K562 (cell line): Measurements from ENCODE around the gene ZNF487. TPM values are rescaled to one million over a fixed set of nuclear protein-coding genes. Genes with fewer than 3 reads are reported as not detected.

ENCODE experiments used
- ARID2 ChIP-seq: fragments of 450-650 bp; IDR thresholded peaks from 2 replicates; pipeline ENCODE4 v1.6.1; 2017; ENCODE audit warnings: antibody characterized with exemption, mild to moderate bottlenecking
- CBX3 ChIP-seq, 2 experiments: IDR thresholded peaks; 1 replicate in 1 of 2; 2 replicates in 1 of 2; pipeline ENCODE4 v1.6.1; 2012; ENCODE audit warnings: inconsistent platforms in 2 of 2, low read length in 2 of 2, borderline replicate concordance in 1 of 2, control low read depth in 1 of 2
- ESRRA ChIP-seq: fragments of 450-650 bp; IDR thresholded peaks from 2 replicates; pipeline ENCODE4 v1.6.1; 2014; ENCODE audit warnings: low read depth, mild to moderate bottlenecking, moderate library complexity, borderline replicate concordance
- EWSR1 ChIP-seq: fragments of 450-650 bp; IDR thresholded peaks from 2 replicates; pipeline ENCODE4 v1.6.1; 2018; ENCODE audit warnings: borderline replicate concordance, mild to moderate bottlenecking, low read depth, moderate library complexity; ENCODE audit not compliant: partially characterized antibody
- HEY1 ChIP-seq: fragments of 250-450 bp; sonication (Bioruptor Pico); IDR thresholded peaks from 2 replicates; pipeline ENCODE4 v1.5.0; 2020; ENCODE audit warnings: mild to moderate bottlenecking, moderate library complexity, borderline replicate concordance
- HOMEZ ChIP-seq: fragments of 250-450 bp; sonication (Bioruptor Pico); IDR thresholded peaks from 2 replicates; pipeline ENCODE4 v1.4.0; 2020; ENCODE audit warnings: mild to moderate bottlenecking, moderate library complexity
- NRF1 ChIP-seq, 2 experiments: fragments of 450-650 bp; IDR thresholded peaks in 1 of 2; conservative IDR thresholded peaks in 1 of 2; 2 replicates each; pipeline ENCODE4 v1.6.1; 2014; ENCODE audit warnings: mild to moderate bottlenecking in 2 of 2
- POLR2G ChIP-seq: fragments of 200-400 bp; formaldehyde crosslinking; IDR thresholded peaks from 2 replicates; pipeline ENCODE4 v1.6.1; 2017; ENCODE audit warnings: low read depth, mild to moderate bottlenecking, antibody characterized with exemption, low read length, moderate library complexity
- PURB ChIP-seq: sonication (generic); formaldehyde crosslinking; IDR thresholded peaks from 2 replicates; pipeline ENCODE4 v1.9.0; 2021; ENCODE audit warnings: low read depth, mild to moderate bottlenecking, missing genetic modification reagents
- SIN3B ChIP-seq: fragments of 450-650 bp; IDR thresholded peaks from 2 replicates; pipeline ENCODE4 v1.6.1; 2017; ENCODE audit warnings: low read depth, mild to moderate bottlenecking, moderate library complexity
- ZMIZ1 ChIP-seq, 2 experiments: fragments of 150-350 bp in 1 of 2; IDR thresholded peaks; 2 replicates each; pipeline ENCODE4 v1.6.1; 2012 to 2016; ENCODE audit warnings: low read depth in 2 of 2, low read length in 2 of 2, mild to moderate bottlenecking in 1 of 2, moderate library complexity in 1 of 2
- ZNF121 ChIP-seq: sonication (generic); formaldehyde crosslinking; conservative IDR thresholded peaks from 2 replicates; pipeline ENCODE4 v1.8.0; 2022; ENCODE audit warnings: missing genetic modification reagents
- ZNF274 ChIP-seq: IDR thresholded peaks from 2 replicates; pipeline ENCODE4 v1.6.1; 2011; ENCODE audit warnings: low read depth, mild to moderate bottlenecking, low read length, moderate library complexity, borderline replicate concordance
- ZNF436 ChIP-seq: fragments of 250-450, 450-650 bp; sonication (Bioruptor Pico); formaldehyde crosslinking; IDR thresholded peaks from 2 replicates; pipeline ENCODE4 v1.7.0; 2020; ENCODE audit warnings: mild to moderate bottlenecking
- ZNF449 ChIP-seq: fragments of 250-450 bp; sonication (Bioruptor Pico); IDR thresholded peaks from 2 replicates; pipeline ENCODE4 v1.8.0; 2022; ENCODE audit warnings: moderate library complexity, mild to moderate bottlenecking, inconsistent platforms
- polyA plus RNA-seq, 8 experiments: library from polyadenylated mRNA; depleted of rRNA in 4 of 8; stranded (reverse) in 5 of 8; unstranded in 3 of 8; fragments of >200 nt; fragmentation: Nextera tagmentation in 2 of 8; fragmentation: Illumina TruSeq in 1 of 8; extraction: Ambion mirVana in 2 of 8; extraction: Trizol in 1 of 8; gene quantifications; 2 replicates each; pipeline versions ENCODE4 v1.2.1 to v1.2.3, GENCODE V29; 2011 to 2014; ENCODE audit warnings: inconsistent platforms in 1 of 8, missing spikeins in 1 of 8
- total RNA-seq, 7 experiments: library from RNA; depleted of rRNA in 6 of 7; stranded (reverse); fragments of >200 nt in 6 of 7; fragmentation: Illumina TruSeq in 2 of 7; extraction: Trizol in 2 of 7; gene quantifications; 2 replicates each; pipeline versions ENCODE4 v1.2.1 to v1.2.3, GENCODE V29; 2011 to 2021; ENCODE audit warnings: low replicate concordance in 1 of 7
- TF ChIP-seq, protein P1 (sequence below): sonication (generic); formaldehyde crosslinking; IDR thresholded peaks from 2 replicates; pipeline ENCODE4 v1.8.1; 2023; ENCODE audit warnings: mild to moderate bottlenecking, missing genetic modification reagents
- TF ChIP-seq, protein P2 (sequence below): fragments of 450-650 bp; conservative IDR thresholded peaks from 2 replicates; pipeline ENCODE4 v1.6.1; 2016; ENCODE audit warnings: missing genetic modification characterization, low read depth, mild to moderate bottlenecking, missing compliant biosample characterization, moderate library complexity

The ZNF487 gene
- total and polyA plus RNA-seq, 9 of the 15 experiments (the other 6 are each of a cell fraction or from before 2014, with no cell fraction given): 1.9 to 6.5 (median 4.2) TPM

DNA sequence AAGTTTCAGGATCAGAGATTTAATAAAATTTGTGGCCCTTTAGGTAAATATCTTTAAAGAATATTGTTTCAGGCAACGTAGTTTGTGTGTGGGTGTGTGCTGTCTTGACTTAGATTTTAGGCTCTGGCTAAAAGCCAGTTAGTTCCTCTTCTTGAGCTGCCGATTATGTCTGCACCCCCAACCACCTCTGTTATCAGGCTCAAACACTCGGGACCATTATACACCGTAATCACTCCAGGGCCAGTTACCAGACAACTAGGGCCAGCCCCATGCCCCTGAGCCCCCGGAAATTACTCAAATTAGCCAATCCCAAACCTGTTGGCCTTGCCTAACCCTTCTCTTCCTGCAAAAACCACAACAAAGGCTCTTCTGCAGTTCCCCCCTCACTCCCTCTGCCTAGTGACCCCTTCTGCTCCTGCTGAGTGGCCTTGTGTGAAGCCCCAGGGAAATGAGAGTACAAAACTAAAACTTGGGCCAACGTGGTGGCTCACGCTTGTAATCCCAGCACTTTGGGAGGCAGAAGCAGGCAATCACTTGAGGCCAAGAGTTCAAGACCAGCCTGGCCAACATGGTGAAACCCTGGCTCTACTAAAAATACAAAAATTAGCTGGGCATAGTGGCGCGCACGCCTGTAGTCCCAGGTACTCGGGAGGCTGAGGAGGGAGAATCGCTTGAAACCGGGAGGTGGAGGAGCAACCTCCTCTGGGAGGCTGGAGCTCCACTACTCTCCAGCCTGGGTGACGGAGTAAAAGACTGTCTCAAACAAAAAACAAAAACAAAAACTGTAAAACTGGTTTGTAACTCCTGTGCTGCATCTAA, 18.8 kb upstream of the ZNF487 start (continued):
- TF ChIP-seq NRF1 (conservative IDR thresholded peaks at IDR 0.05 in 1 of 2, IDR thresholded peaks at IDR 0.05 in 1 of 2) (peak; percentile 42 to 52; a peak in 3 of 4 replicates), SIN3B (no peak), CBX3 (IDR thresholded peaks at IDR 0.05; ENCODE audit: borderline replicate concordance in 1 of 2, low read length in 2 of 2) (no peak; a peak in 1 of 3 replicates), ZNF449 (CRISPR knock-in tag) (peak; percentile 89), ESRRA (peak; percentile 98; the same call in 1 of the 2 replicates), EWSR1 (no peak), ZNF436 (CRISPR knock-in tag) (peak; percentile 41; the same call in 1 of the 2 replicates), HOMEZ (peak; percentile 85; the same call in 1 of the 2 replicates), PURB (no peak), HEY1 (CRISPR knock-in tag) (peak; percentile 85), ZNF274 (peak; percentile 78; the same call in 1 of the 2 replicates), ZMIZ1 (IDR thresholded peaks at IDR 0.05; ENCODE audit: low read depth in 2 of 2, low read length in 2 of 2) (peak in 1 of 2 experiments; percentile 99; a peak in 2 of 4 replicates), ARID2 (no peak), ZNF121 (CRISPR knock-in tag) (peak; percentile 69), POLR2G (no peak)
- TF ChIP-seq, protein P1, sequence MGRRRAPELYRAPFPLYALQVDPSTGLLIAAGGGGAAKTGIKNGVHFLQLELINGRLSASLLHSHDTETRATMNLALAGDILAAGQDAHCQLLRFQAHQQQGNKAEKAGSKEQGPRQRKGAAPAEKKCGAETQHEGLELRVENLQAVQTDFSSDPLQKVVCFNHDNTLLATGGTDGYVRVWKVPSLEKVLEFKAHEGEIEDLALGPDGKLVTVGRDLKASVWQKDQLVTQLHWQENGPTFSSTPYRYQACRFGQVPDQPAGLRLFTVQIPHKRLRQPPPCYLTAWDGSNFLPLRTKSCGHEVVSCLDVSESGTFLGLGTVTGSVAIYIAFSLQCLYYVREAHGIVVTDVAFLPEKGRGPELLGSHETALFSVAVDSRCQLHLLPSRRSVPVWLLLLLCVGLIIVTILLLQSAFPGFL (CRISPR knock-in tag): 0 out of 2 replicates have a peak, but pooled peaks have one; percentile 82
- TF ChIP-seq, protein P2, sequence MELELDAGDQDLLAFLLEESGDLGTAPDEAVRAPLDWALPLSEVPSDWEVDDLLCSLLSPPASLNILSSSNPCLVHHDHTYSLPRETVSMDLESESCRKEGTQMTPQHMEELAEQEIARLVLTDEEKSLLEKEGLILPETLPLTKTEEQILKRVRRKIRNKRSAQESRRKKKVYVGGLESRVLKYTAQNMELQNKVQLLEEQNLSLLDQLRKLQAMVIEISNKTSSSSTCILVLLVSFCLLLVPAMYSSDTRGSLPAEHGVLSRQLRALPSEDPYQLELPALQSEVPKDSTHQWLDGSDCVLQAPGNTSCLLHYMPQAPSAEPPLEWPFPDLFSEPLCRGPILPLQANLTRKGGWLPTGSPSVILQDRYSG: peak; percentile 98
